ENCODE data around the gene TMEM119.
A peak's percentile ranks its signal among the peaks of the same experiment; 100 is the strongest.

TMEM119 gene

GRCh38 chr12:108564724-108565123, 33.2 kb downstream of the TMEM119 start:
- in situ Hi-C loops (cut with HindIII; ENCODE audit: low sequenced_read_pairs): no loop called here
- DNase-seq (ENCODE audit: low read depth, low spot score): no peak
- TF ChIP-seq CTCF (IDR thresholded peaks at IDR 0.05; ENCODE audit: low read depth, low read length): no peak
- no peak overlapping the region for H3K4me3 ChIP-seq (ENCODE audit: low read depth, low read length)

GRCh38 chr12:108563804-108564151, 34.1 kb downstream of the TMEM119 start:
- no peak for DNase-seq (ENCODE audit: low read depth, low spot score)
- no peak for TF ChIP-seq CTCF (IDR thresholded peaks at IDR 0.05; ENCODE audit: low read depth, low read length)
- H3K4me3 ChIP-seq (ENCODE audit: low read depth, low read length): no peak overlapping the region
- in situ Hi-C loops (cut with HindIII; ENCODE audit: low sequenced_read_pairs): no loop called here

- in situ Hi-C loops (cut with HindIII; ENCODE audit: low sequenced_read_pairs): no loop called here
- DNase-seq (ENCODE audit: low read depth, low spot score): peak; percentile 89
- peak overlapping the region; percentile 89 for H3K4me3 ChIP-seq (ENCODE audit: low read depth, low read length)
- peak; percentile 94 for TF ChIP-seq CTCF (IDR thresholded peaks at IDR 0.05; ENCODE audit: low read depth, low read length)
These were observed 34.6 kb downstream of the TMEM119 start for GRCh38 chr12:108563136-108563803.

GRCh38 chr12:108562348-108563135, 35.3 kb downstream of the TMEM119 start, which contains the start of gene ISCU:
Gene ISCU (plus strand): TSS chr12:108562596. CDS start chr12:108562623, 27 bp downstream.
- H3K4me3 ChIP-seq (ENCODE audit: low read depth, low read length): peak within 1 kb of the TSS; percentile 99
- DNase-seq (ENCODE audit: low read depth, low spot score): peak; percentile 97
- TF ChIP-seq CTCF (IDR thresholded peaks at IDR 0.05; ENCODE audit: low read depth, low read length): no peak
- in situ Hi-C loops (cut with HindIII; ENCODE audit: low sequenced_read_pairs): no loop called here

- in situ Hi-C loops (cut with HindIII; ENCODE audit: low sequenced_read_pairs): no loop called here
- DNase-seq (ENCODE audit: low read depth, low spot score): no peak
- peak overlapping the region; percentile 99 for H3K4me3 ChIP-seq (ENCODE audit: low read depth, low read length)
- TF ChIP-seq CTCF (IDR thresholded peaks at IDR 0.05; ENCODE audit: low read depth, low read length): no peak
These were observed 36.0 kb downstream of the TMEM119 start for GRCh38 chr12:108561852-108562347.

GRCh38 chr12:108560752-108561719, 36.8 kb downstream of the TMEM119 start, which contains the start of gene SART3:
Gene SART3 (minus strand): TSS chr12:108561173. CDS start chr12:108561154, 19 bp downstream.
- in situ Hi-C loops (cut with HindIII; ENCODE audit: low sequenced_read_pairs): no loop called here
- TF ChIP-seq CTCF (IDR thresholded peaks at IDR 0.05; ENCODE audit: low read depth, low read length): no peak
- peak within 1 kb of the TSS; percentile 99 for H3K4me3 ChIP-seq (ENCODE audit: low read depth, low read length)
- peak; percentile 93 for DNase-seq (ENCODE audit: low read depth, low spot score)

All from astrocyte of the spinal cord (primary cell).